Epithelial cell of proximal tubule (primary cell): Measurements from ENCODE around the gene MYMK. TPM values are rescaled to one million over a fixed set of nuclear protein-coding genes. Genes with fewer than 3 reads are reported as not detected.

Experiments used
- DNase-seq: peaks from one replicate; pipeline ENCODE4 v3.0.0-alpha.2; 2011; ENCODE audit warnings: low read depth
- H3K4me3 ChIP-seq: 2 replicates; pipeline ENCODE4 v1.5.1; 2011; ENCODE audit warnings: low read depth, mild to moderate bottlenecking, low read length
- CTCF ChIP-seq: conservative IDR thresholded peaks from 2 replicates; pipeline ENCODE4 v1.5.1; 2012; ENCODE audit warnings: low read depth, mild to moderate bottlenecking, low read length
- total RNA-seq: library from RNA; depleted of rRNA; stranded (reverse); fragments of >200 nt; gene quantifications from 2 replicates; pipeline ENCODE4 v1.2.3, GENCODE V29; 2015

The MYMK gene
- total RNA-seq, 1 donor from 2014 or later, result not detected

GRCh38 chr9:133465984-133466383, 58.8 kb downstream of the MYMK start:
- no peak for TF ChIP-seq CTCF
- H3K4me3 ChIP-seq, result no peak overlapping the region
- no peak for DNase-seq

GRCh38 chr9:133464638-133465037, 60.1 kb downstream of the MYMK start:
- DNase-seq, result no peak
- no peak for TF ChIP-seq CTCF
- no peak overlapping the region for H3K4me3 ChIP-seq

Other genes with a start within 250 kb of the MYMK start
- gene ABO, start 249.8 kb downstream of the MYMK start, total RNA-seq, result 0.65 and 2.5 TPM in 2 replicates
- gene SURF6, start 188.8 kb downstream of the MYMK start, total RNA-seq, result 16.7 and 20.7 TPM in 2 replicates
- gene MED22, start 176.8 kb downstream of the MYMK start, total RNA-seq, result 18.4 and 30.0 TPM in 2 replicates
- gene RPL7A, start 176.7 kb downstream of the MYMK start, total RNA-seq, result 2,685 and 3,393 TPM in 2 replicates
- 27.3 and 31.3 TPM in 2 replicates for gene SURF1, start 168.5 kb downstream of the MYMK start, total RNA-seq
- 27.6 and 45.4 TPM in 2 replicates for gene SURF2, start 168.4 kb downstream of the MYMK start, total RNA-seq
- 125 and 252 TPM in 2 replicates for gene SURF4, start 148.9 kb downstream of the MYMK start, total RNA-seq
- gene STKLD1, start 148.6 kb downstream of the MYMK start, total RNA-seq, result 1.3 TPM in 1 of 2 replicates, not detected in the other
- gene REXO4, start 106.9 kb downstream of the MYMK start, total RNA-seq, result 24.4 and 30.4 TPM in 2 replicates
- gene ADAMTS13, start 102.6 kb downstream of the MYMK start, total RNA-seq, result 0.22 and 0.75 TPM in 2 replicates
- 4.3 and 11.0 TPM in 2 replicates for gene CACFD1, start 65.0 kb downstream of the MYMK start, total RNA-seq
- gene SLC2A6, start 45.9 kb downstream of the MYMK start, total RNA-seq, result 29.2 and 40.5 TPM in 2 replicates
- gene ADAMTSL2, start 9.7 kb upstream of the MYMK start, total RNA-seq, result not detected in 2 replicates
- not detected in 2 replicates for gene FAM163B, start 84.4 kb upstream of the MYMK start, total RNA-seq
- not detected in 2 replicates for gene DBH, start 111.4 kb upstream of the MYMK start, total RNA-seq
- gene SARDH, start 213.4 kb upstream of the MYMK start, total RNA-seq, result 0.07 and 0.92 TPM in 2 replicates